MG63 (cell line): ENCODE measurements around the gene IGFLR1. TPM values are rescaled to one million over a fixed set of nuclear protein-coding genes. Genes with fewer than 3 reads are reported as not detected.
"Not testable (repeated sequence)": the region's sequence is repeated elsewhere in the genome, so short reads cannot be mapped to it uniquely, and the experiment has no call there.

Source experiments
- DNase-seq: peaks from one replicate; pipeline ENCODE4 v3.0.0-alpha.2; 2020
- H3K27me3 ChIP-seq: fragments of 250-450 bp; sonication (Bioruptor Pico); 2 replicates; pipeline ENCODE4 v1.5.1; 2020; ENCODE audit warnings: mild to moderate bottlenecking, moderate library complexity
- H3K36me3 ChIP-seq: fragments of 250-450 bp; sonication (Bioruptor Pico); 2 replicates; pipeline ENCODE4 v1.5.1; 2020; ENCODE audit warnings: mild to moderate bottlenecking, moderate library complexity
- H3K4me3 ChIP-seq: fragments of 250-450 bp; sonication (Bioruptor Pico); 2 replicates; pipeline ENCODE4 v1.5.1; 2020; ENCODE audit warnings: mild to moderate bottlenecking, moderate library complexity
- H3K9me3 ChIP-seq: fragments of 250-450 bp; sonication (Bioruptor Pico); 2 replicates; pipeline ENCODE4 v1.5.1; 2020; ENCODE audit warnings: mild to moderate bottlenecking, moderate library complexity
- total RNA-seq: library from RNA; depleted of rRNA; stranded (reverse); fragments of >200 nt; shearing (Covaris generic); gene quantifications from 2 replicates; pipeline ENCODE4 v1.2.3, GENCODE V29; 2014; ENCODE audit warnings: low replicate concordance

The IGFLR1 gene
- total RNA-seq, 1 experiment from 2014 or later, result 2.4 TPM

DNA sequence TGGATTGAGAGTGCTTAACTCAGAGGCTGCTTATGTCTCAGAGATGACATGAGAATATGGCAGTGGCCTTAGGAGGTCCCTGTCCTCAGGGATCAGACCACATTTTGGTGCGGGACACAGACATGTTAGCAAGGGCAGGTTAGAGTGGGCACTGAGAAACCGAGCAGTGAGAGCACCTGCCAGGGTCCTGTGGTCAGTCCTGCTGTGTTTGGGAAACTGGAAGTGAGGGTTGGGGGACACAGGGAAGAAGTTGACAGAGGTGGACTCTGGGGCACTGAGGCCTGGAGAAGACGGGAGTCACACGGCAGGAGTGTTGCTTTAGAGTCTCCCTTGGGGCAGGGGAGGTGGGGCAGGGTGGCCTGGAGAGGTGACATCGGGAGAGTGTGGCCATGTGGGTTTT, 7.4 kb downstream of the IGFLR1 start:
- no peak overlapping the region for H3K4me3 ChIP-seq
- H3K9me3 ChIP-seq, result no peaks in the 10 kb centered on the region
- no peak for DNase-seq
- no peaks in the 10 kb centered on the region for H3K27me3 ChIP-seq
- peaks cover 84% of the 10 kb centered on the region for H3K36me3 ChIP-seq

DNA sequence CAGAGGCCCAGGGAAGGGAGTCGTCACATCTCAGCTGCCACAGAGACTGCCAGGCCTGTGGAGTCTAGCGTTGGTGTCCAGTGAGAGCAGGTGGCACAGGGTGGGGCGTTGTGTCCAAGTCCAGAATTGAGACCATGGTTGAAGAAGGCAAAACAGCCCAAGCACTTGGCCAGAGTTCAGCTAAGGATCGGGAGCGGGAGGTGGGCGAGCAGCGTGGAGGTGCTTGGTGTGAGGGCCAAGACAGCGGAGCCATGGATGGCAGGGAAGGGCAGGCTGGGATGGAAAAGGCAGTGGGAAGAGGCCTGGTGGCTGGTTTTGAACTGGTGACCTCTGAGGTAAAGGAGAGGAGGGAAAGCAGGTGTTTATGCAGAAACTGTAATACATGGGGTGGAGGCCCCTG, 8.0 kb downstream of the IGFLR1 start:
- DNase-seq, result no peak
- Histone ChIP-seq H3K9me3 (no peaks in the 10 kb centered on the region), H3K4me3 (no peak overlapping the region), H3K36me3 (peaks cover 90% of the 10 kb centered on the region), H3K27me3 (no peaks in the 10 kb centered on the region)

GRCh38 chr19:35733180-35734125, 8.8 kb downstream of the IGFLR1 start:
- H3K27me3 ChIP-seq, result no peaks in the 10 kb centered on the region
- no peak for DNase-seq
- H3K9me3 ChIP-seq, result no peaks in the 10 kb centered on the region
- H3K36me3 ChIP-seq, result peaks cover 91% of the 10 kb centered on the region
- H3K4me3 ChIP-seq, result no peak overlapping the region

GRCh38 chr19:35732540-35733179, 9.6 kb downstream of the IGFLR1 start:
- Histone ChIP-seq H3K36me3 (peaks cover 91% of the 10 kb centered on the region), H3K9me3 (no peaks in the 10 kb centered on the region), H3K4me3 (no peak overlapping the region), H3K27me3 (no peaks in the 10 kb centered on the region)
- DNase-seq, result no peak

GRCh38 chr19:35731779-35732405, 10.4 kb downstream of the IGFLR1 start:
- Histone ChIP-seq H3K9me3 (no peaks in the 10 kb centered on the region), H3K36me3 (peaks cover 91% of the 10 kb centered on the region), H3K27me3 (no peaks in the 10 kb centered on the region), H3K4me3 (no peak overlapping the region)
- DNase-seq, result no peak

DNA sequence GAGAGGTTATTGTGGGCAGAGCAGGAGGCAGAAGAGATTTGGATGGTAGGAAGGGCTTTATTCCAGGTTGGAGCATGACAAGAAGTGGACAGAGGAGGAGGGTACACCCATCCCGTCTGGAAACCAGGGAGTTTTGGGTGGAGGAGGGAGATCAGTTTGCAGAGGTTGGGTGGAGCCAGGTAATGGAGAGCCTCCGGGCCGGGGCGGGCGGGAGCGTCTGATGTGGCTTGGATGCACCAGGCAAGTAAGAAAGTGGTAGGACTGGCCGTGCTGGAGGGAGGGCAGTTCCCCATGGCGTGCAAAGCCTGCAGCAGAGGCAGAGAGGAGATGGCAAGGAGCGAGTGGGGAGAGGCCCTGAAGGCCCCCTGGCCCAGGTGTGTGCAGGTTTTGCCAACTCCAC, 10.9 kb downstream of the IGFLR1 start:
- no peak for DNase-seq
- H3K9me3 ChIP-seq, result no peaks in the 10 kb centered on the region
- no peaks in the 10 kb centered on the region for H3K27me3 ChIP-seq
- H3K4me3 ChIP-seq, result no peak overlapping the region
- peaks cover 89% of the 10 kb centered on the region for H3K36me3 ChIP-seq

DNA sequence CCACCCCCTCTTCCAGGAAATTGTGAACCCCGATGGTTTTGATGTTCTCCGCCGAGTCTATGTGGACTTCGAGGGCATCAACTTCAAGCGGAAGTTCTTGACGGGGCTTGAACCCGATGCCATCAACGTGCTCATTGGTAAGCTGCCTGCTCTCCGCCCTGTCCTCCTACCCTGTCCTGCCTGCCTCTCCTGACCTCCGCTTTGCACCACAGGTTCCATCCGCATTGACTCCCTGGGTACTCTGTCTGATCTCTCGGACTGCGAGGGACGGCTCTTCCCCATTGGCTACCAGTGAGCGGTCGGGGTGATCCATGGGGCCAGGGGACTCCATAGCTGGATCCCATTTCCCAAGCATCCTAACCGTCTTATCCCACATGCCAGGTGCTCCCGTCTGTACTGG, 11.9 kb downstream of the IGFLR1 start:
- Histone ChIP-seq H3K4me3 (no peak overlapping the region), H3K27me3 (no peaks in the 10 kb centered on the region), H3K9me3 (no peaks in the 10 kb centered on the region), H3K36me3 (peaks cover 91% of the 10 kb centered on the region)
- DNase-seq, result no peak

- no peaks in the 10 kb centered on the region for H3K9me3 ChIP-seq
- no peak overlapping the region for H3K4me3 ChIP-seq
- peaks cover 95% of the 10 kb centered on the region for H3K36me3 ChIP-seq
- H3K27me3 ChIP-seq, result no peaks in the 10 kb centered on the region
- no peak for DNase-seq
Measured at GRCh38 chr19:35729763-35730162, 12.5 kb downstream of the IGFLR1 start.

GRCh38 chr19:35729021-35729420, 13.2 kb downstream of the IGFLR1 start:
- H3K36me3 ChIP-seq, result peaks cover 95% of the 10 kb centered on the region
- DNase-seq, result no peak
- H3K9me3 ChIP-seq, result no peaks in the 10 kb centered on the region
- H3K27me3 ChIP-seq, result no peaks in the 10 kb centered on the region
- no peak overlapping the region for H3K4me3 ChIP-seq

DNA sequence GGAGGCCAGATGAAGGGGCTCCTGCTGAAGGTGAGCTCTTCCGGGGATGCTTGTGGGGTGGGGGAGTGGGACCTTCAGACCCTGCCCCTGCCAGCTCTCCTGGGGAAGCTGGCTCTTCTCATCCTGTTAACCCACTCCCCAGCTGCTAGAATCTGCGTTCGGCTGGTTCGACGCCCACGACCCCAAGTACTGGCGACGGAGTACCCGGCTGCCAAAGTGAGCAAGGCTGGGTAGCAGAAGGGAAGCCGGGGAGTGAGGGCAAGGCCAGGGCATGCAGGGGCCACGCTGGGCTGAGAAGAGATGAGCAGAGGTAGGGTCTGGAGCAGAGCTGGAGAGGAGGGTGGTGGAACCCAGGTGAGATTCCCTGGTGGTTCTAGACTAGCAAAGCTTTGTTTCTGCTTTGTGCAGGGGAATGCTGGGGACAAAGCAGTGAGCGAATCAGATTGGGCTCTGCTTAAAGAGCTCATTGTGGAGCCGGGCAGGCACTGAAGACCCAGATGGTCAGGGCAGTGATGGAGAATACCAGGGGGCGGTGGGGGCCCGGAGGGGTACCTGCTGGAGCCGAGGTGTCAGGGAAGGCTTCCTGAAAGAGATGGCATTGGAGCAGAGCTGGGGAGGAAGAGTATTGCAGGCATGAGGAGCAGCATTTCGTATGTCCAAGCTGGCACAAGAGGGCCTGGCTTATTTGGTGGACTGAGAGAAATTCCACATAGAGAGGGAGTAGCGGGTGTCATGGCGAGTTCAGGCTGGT, 14.1 kb downstream of the IGFLR1 start:
- Histone ChIP-seq H3K4me3 (no peak overlapping the region), H3K36me3 (peaks cover 97% of the 10 kb centered on the region), H3K9me3 (no peaks in the 10 kb centered on the region), H3K27me3 (no peaks in the 10 kb centered on the region)
- DNase-seq, result no peak

- DNase-seq, result no peak
- Histone ChIP-seq H3K36me3 (peaks cover 99% of the 10 kb centered on the region), H3K9me3 (no peaks in the 10 kb centered on the region)
Measured at GRCh38 chr19:35727053-35727955, 14.9 kb downstream of the IGFLR1 start.

GRCh38 chr19:35725216-35725861, 16.9 kb downstream of the IGFLR1 start:
- peaks cover 94% of the 10 kb centered on the region for H3K36me3 ChIP-seq
- H3K27me3 ChIP-seq, result no peaks in the 10 kb centered on the region
- no peak for DNase-seq
- no peaks in the 10 kb centered on the region for H3K9me3 ChIP-seq
- H3K4me3 ChIP-seq, result no peak overlapping the region

More at GRCh38 chr19:35727053-35727955, 14.9 kb downstream of the IGFLR1 start:
- H3K4me3 ChIP-seq, result no peak overlapping the region
- no peaks in the 10 kb centered on the region for H3K27me3 ChIP-seq

- no peak for DNase-seq
- H3K9me3 ChIP-seq, result no peaks in the 10 kb centered on the region
- H3K36me3 ChIP-seq, result peaks cover 94% of the 10 kb centered on the region
- H3K27me3 ChIP-seq, result no peaks in the 10 kb centered on the region
- H3K4me3 ChIP-seq, result no peak overlapping the region
Measured at GRCh38 chr19:35724560-35724959, 17.7 kb downstream of the IGFLR1 start.

GRCh38 chr19:35724132-35724531, 18.1 kb downstream of the IGFLR1 start:
- H3K4me3 ChIP-seq, H3K27me3 ChIP-seq, H3K9me3 ChIP-seq, DNase-seq: not testable (repeated sequence)
- peaks cover 92% of the 10 kb centered on the region for H3K36me3 ChIP-seq

DNA sequence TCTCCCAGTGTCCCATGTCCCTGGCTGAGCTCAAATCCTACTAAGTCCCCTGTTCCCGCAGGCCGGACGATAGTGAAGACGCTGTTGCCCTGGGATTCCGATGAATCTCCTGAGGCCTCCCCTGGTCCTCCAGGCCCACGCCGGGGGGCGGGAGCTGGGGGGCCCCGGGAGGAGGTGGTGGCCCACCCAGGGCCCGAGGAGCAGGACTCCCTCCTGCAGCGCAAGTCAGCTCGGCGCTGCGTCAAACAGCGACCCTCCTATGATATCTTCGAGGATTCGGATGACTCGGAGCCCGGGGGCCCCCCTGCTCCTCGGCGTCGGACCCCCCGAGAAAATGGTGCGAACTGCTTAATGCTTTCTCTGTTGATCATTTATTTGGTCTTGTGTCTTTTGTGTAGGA, 18.6 kb downstream of the IGFLR1 start:
- Histone ChIP-seq H3K36me3 (peaks cover 92% of the 10 kb centered on the region), H3K9me3 (no peaks in the 10 kb centered on the region), H3K27me3 (no peaks in the 10 kb centered on the region), H3K4me3 (no peak overlapping the region)
- no peak for DNase-seq
